HG03045 (cell line): ENCODE measurements around the gene TACSTD2.
"Not testable (repeated sequence)": the region's sequence is repeated elsewhere in the genome, so short reads cannot be mapped to it uniquely, and the experiment has no call there.

Experiments used
- ATAC-seq: cut with Tn5 transposase; IDR thresholded peaks from one replicate; pipeline ENCODE4 v1.9.1; 2021; ENCODE audit warnings: mild to moderate bottlenecking, moderate library complexity; ENCODE audit not compliant: unreplicated experiment

Gene TACSTD2

GRCh38 chr1:58568271-58568860, 8.7 kb downstream of the TACSTD2 start:
- ATAC-seq: no peak

GRCh38 chr1:58566339-58566738, 10.7 kb downstream of the TACSTD2 start:
- ATAC-seq: no peak

- not testable (repeated sequence) for ATAC-seq
These were observed 13.3 kb downstream of the TACSTD2 start for GRCh38 chr1:58563715-58564114.

GRCh38 chr1:58561633-58562032, 15.4 kb downstream of the TACSTD2 start:
- ATAC-seq: no peak

GRCh38 chr1:58555393-58555792, 21.7 kb downstream of the TACSTD2 start:
- no peak for ATAC-seq

- ATAC-seq: no peak
These were observed 25.6 kb downstream of the TACSTD2 start for GRCh38 chr1:58551186-58552140.

GRCh38 chr1:58549291-58549690, 27.8 kb downstream of the TACSTD2 start:
- not testable (repeated sequence) for ATAC-seq

- no peak for ATAC-seq
These were observed 28.7 kb downstream of the TACSTD2 start for GRCh38 chr1:58548371-58548770.

- peak; percentile 98 for ATAC-seq
These were observed 30.3 kb downstream of the TACSTD2 start, which contains the start of gene OMA1 for GRCh38 chr1:58546520-58547308. OMA1 (minus strand) TSS chr1:58546726; CDS start chr1:58539294, 7,432 bp downstream.

GRCh38 chr1:58545591-58546519, 31.2 kb downstream of the TACSTD2 start:
- peak; percentile 66 for ATAC-seq

GRCh38 chr1:58543260-58543659, 33.8 kb downstream of the TACSTD2 start:
- no peak for ATAC-seq

- ATAC-seq: no peak
These were observed 37.5 kb downstream of the TACSTD2 start for GRCh38 chr1:58539553-58539952.

- no peak for ATAC-seq
These were observed 38.2 kb downstream of the TACSTD2 start for GRCh38 chr1:58538821-58539220.

GRCh38 chr1:58531842-58532241, 45.2 kb downstream of the TACSTD2 start:
- not testable (repeated sequence) for ATAC-seq

GRCh38 chr1:58529284-58529683, 47.8 kb downstream of the TACSTD2 start:
- no peak for ATAC-seq

GRCh38 chr1:58528518-58528917, 48.5 kb downstream of the TACSTD2 start:
- no peak for ATAC-seq
